GM12878 (cell line): ENCODE results near the gene DUSP18. TPM values are rescaled to one million over a fixed set of nuclear protein-coding genes. Genes with fewer than 3 reads are reported as not detected.
A peak's percentile ranks its signal among the peaks of the same experiment; 100 is the strongest.

ENCODE experiments used
- ATAC-seq: fragments of 200-7000 bp; cut with Tn5 transposase; 3 replicates; pipeline ENCODE4 v1.9.1; 2020; ENCODE audit warnings: mild to moderate bottlenecking, moderate library complexity
- BruUV-seq: library from RNA; stranded (reverse); fragments of 400-500 nt; replicated peaks from 2 replicates; lab custom pipeline; 2021; lab: Mats Ljungman, UMichigan
- CTCF ChIA-PET: fragments of 300-600 bp; sonication (Branson Sonifier 250); formaldehyde crosslinking; extraction: SDS; loops from one replicate; lab custom pipeline; 2021; ENCODE audit warnings: inconsistent platforms; lab: Yijun Ruan, JAX
- POLR2A ChIA-PET: fragments of 350-600 bp; formaldehyde crosslinking; extraction: SDS; loops from one replicate; lab custom pipeline; 2021; ENCODE audit warnings: inconsistent platforms; lab: Charles Lee
- RAD21 ChIA-PET: fragments of 300-600 bp; sonication (Branson Sonifier 250); formaldehyde crosslinking; loops from one replicate; lab custom pipeline; 2023; ENCODE audit warnings: antibody characterized with exemption; ENCODE audit not compliant: unreplicated experiment; lab: Charles Lee
- SMC1A ChIA-PET: fragments of 300-600 bp; sonication (Branson Sonifier 250); formaldehyde crosslinking; loops from one replicate; lab custom pipeline; 2023; ENCODE audit not compliant: unreplicated experiment, uncharacterized antibody; lab: Charles Lee
- DNase-seq: peaks from one replicate; pipeline ENCODE4 v3.0.0-alpha.2; 2011; ENCODE audit warnings: low read depth, low spot score
- FAIRE-seq: peaks from 3 replicates; lab custom pipeline; 2011; peaks lifted over from hg19 to GRCh38; lab: Jason Lieb, UNC
- H2AFZ ChIP-seq: 2 replicates; pipeline ENCODE4 v1.6.0; 2011; ENCODE audit warnings: low read depth, low read length, control low read depth; ENCODE audit not compliant: control insufficient read depth
- H3K27ac ChIP-seq: 2 replicates; pipeline ENCODE4 v1.5.1; 2011; ENCODE audit warnings: control low read depth; ENCODE audit not compliant: control insufficient read depth, insufficient read depth
- H3K27me3 ChIP-seq, 2 experiments: replicated peaks in 1 of 2; 2 replicates each; pipeline versions ENCODE4 v1.6.0 to v1.6.1; 2011; ENCODE audit warnings: low read length in 1 of 2; ENCODE audit not compliant: control insufficient read depth in 2 of 2, insufficient read depth in 2 of 2
- H3K36me3 ChIP-seq, 2 experiments: 2 replicates each; pipeline ENCODE4 v1.5.1; 2011; ENCODE audit warnings: low read length in 1 of 2; ENCODE audit not compliant: control insufficient read depth in 2 of 2, insufficient read depth in 2 of 2
- H3K4me1 ChIP-seq: 2 replicates; pipeline ENCODE4 v1.6.1; 2011; ENCODE audit warnings: mild to moderate bottlenecking, low read length, moderate library complexity, mixed read lengths; ENCODE audit not compliant: control insufficient read depth, insufficient read depth
- H3K4me2 ChIP-seq: 2 replicates; pipeline ENCODE4 v1.6.0; 2011; ENCODE audit warnings: control low read depth; ENCODE audit not compliant: control insufficient read depth, insufficient read depth
- H3K4me3 ChIP-seq: fragments of 200-600 bp; sonication (generic); 2 replicates; pipeline ENCODE4 v1.5.1; 2016
- H3K79me2 ChIP-seq: 2 replicates; pipeline ENCODE4 v1.6.0; 2011; ENCODE audit warnings: low read length; ENCODE audit not compliant: control insufficient read depth, insufficient read depth
- H3K9ac ChIP-seq: 2 replicates; pipeline ENCODE4 v1.8.0; 2011; ENCODE audit warnings: low read length, control low read depth, mixed read lengths; ENCODE audit not compliant: control insufficient read depth, insufficient read depth
- H3K9me3 ChIP-seq: replicated peaks from 3 replicates; pipeline ENCODE4 v1.5.1; 2011; ENCODE audit warnings: mild to moderate bottlenecking, low read length; ENCODE audit not compliant: control insufficient read depth, insufficient read depth
- H4K20me1 ChIP-seq: 2 replicates; pipeline ENCODE4 v1.6.0; 2011; ENCODE audit not compliant: control insufficient read depth, insufficient read depth
- MEF2B ChIP-seq: fragments of 450-650 bp; IDR thresholded peaks from 2 replicates; pipeline ENCODE4 v1.6.1; 2018; ENCODE audit warnings: mild to moderate bottlenecking, moderate library complexity; ENCODE audit not compliant: partially characterized antibody, poor library complexity, severe bottlenecking
- MXI1 ChIP-seq: fragments of 150-350 bp; IDR thresholded peaks from 2 replicates; pipeline ENCODE4 v1.6.1; 2011; ENCODE audit warnings: low read depth, mild to moderate bottlenecking, inconsistent platforms, low read length, improper control_type of control experiment
- MYC ChIP-seq: IDR thresholded peaks from 2 replicates; pipeline ENCODE4 v1.6.1; 2011; ENCODE audit warnings: mild to moderate bottlenecking, low read length, moderate library complexity, inconsistent platforms; ENCODE audit not compliant: insufficient read depth, insufficient replicate concordance, insufficient read length, severe bottlenecking
- PML ChIP-seq: IDR thresholded peaks from 2 replicates; pipeline ENCODE4 v1.6.1; 2012; ENCODE audit warnings: low read length, inconsistent platforms
- YBX1 ChIP-seq: fragments of 450-650 bp; IDR thresholded peaks from 2 replicates; pipeline ENCODE4 v1.6.1; 2016; ENCODE audit warnings: antibody characterized with exemption
- ZNF24 ChIP-seq: fragments of 450-650 bp; IDR thresholded peaks from 2 replicates; pipeline ENCODE4 v1.6.1; 2017; ENCODE audit warnings: antibody characterized with exemption, mild to moderate bottlenecking
- WGBS: methylation state at CpG from one replicate; pipeline ENCODE4 v1.1.6; 2016; ENCODE audit warnings: low lambda C conversion rate; ENCODE audit not compliant: insufficient replicate concordance, insufficient coverage; ENCODE audit errors: missing lambda C conversion rate; 5-methylcytosine and 5-hydroxymethylcytosine counted together
- in situ Hi-C: fragments of 300-500 bp; cut with MboI; formaldehyde crosslinking; loops from 9 replicates; pipeline ENCODE4 v1.14.3; 2018; ENCODE audit warnings: mixed read lengths
- intact Hi-C: fragments of 100-400 bp; cut with micrococcal nuclease; formaldehyde crosslinking; loops from one replicate; pipeline ENCODE4 v1.14.2; 2022; ENCODE audit not compliant: unreplicated experiment
- polyA plus RNA-seq, 11 experiments: library from polyadenylated mRNA; depleted of rRNA in 4 of 11; unstranded in 6 of 11; stranded (reverse) in 5 of 11; fragments of >200 nt; fragmentation: Nextera tagmentation in 4 of 11; fragmentation: Illumina TruSeq in 1 of 11; extraction: Ambion mirVana in 4 of 11; extraction: Trizol in 1 of 11; gene quantifications; 1 replicate in 1 of 11; 2 replicates in 10 of 11; pipeline versions ENCODE4 v1.2.1 to v1.2.3, GENCODE V29; 2011 to 2016; ENCODE audit warnings: inconsistent platforms in 2 of 11, missing spikeins in 2 of 11, low read depth in 1 of 11
- total RNA-seq, 4 experiments: library from RNA; depleted of rRNA in 3 of 4; stranded (reverse); fragments of >200 nt in 3 of 4; fragmentation: Illumina TruSeq in 1 of 4; extraction: Trizol in 1 of 4; gene quantifications; 2 replicates each; pipeline versions ENCODE4 v1.2.1 to v1.2.3, GENCODE V29; 2013 to 2021
- TF ChIP-seq, protein P1 (sequence below): fragments of 150-350 bp; IDR thresholded peaks from 2 replicates; pipeline ENCODE4 v1.6.1; 2016; ENCODE audit warnings: low read depth, low read length
- TF ChIP-seq, protein P2 (sequence below): fragments of 450-650 bp; IDR thresholded peaks from 2 replicates; pipeline ENCODE4 v1.6.1; 2016; ENCODE audit warnings: mild to moderate bottlenecking
- TF ChIP-seq, protein P3 (sequence below): IDR thresholded peaks from 2 replicates; pipeline ENCODE4 v1.6.1; 2012; ENCODE audit warnings: improper control_type of control experiment, low read depth, low read length; ENCODE audit not compliant: insufficient replicate concordance

Gene DUSP18
- total and polyA plus RNA-seq, 10 of the 15 experiments (the other 5 are each of a cell fraction or from before 2014, with no cell fraction given) = 1.9 to 11.9 (median 7.7) TPM

DNA sequence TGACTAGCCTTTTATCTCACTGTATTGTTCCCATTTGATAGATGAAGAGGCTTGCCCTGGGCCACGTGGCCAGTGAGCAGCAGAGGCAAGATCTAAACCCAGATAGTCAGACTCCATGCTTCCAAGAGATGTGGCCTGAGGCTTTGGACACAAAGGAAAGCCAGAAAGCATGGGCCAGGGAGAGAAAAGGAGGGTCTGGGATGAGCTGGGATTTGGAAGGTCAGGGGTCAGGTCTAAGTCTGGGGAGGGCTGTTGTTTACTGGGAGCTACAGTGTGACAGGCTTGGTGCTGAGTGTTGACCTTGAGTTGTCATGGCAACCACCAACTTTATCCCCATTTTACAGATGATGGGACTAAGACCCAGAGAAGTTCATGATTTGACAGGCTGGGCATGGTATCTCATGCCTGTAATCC, 30.0 kb downstream of the DUSP18 start (continued):
- TF ChIP-seq, protein P1, sequence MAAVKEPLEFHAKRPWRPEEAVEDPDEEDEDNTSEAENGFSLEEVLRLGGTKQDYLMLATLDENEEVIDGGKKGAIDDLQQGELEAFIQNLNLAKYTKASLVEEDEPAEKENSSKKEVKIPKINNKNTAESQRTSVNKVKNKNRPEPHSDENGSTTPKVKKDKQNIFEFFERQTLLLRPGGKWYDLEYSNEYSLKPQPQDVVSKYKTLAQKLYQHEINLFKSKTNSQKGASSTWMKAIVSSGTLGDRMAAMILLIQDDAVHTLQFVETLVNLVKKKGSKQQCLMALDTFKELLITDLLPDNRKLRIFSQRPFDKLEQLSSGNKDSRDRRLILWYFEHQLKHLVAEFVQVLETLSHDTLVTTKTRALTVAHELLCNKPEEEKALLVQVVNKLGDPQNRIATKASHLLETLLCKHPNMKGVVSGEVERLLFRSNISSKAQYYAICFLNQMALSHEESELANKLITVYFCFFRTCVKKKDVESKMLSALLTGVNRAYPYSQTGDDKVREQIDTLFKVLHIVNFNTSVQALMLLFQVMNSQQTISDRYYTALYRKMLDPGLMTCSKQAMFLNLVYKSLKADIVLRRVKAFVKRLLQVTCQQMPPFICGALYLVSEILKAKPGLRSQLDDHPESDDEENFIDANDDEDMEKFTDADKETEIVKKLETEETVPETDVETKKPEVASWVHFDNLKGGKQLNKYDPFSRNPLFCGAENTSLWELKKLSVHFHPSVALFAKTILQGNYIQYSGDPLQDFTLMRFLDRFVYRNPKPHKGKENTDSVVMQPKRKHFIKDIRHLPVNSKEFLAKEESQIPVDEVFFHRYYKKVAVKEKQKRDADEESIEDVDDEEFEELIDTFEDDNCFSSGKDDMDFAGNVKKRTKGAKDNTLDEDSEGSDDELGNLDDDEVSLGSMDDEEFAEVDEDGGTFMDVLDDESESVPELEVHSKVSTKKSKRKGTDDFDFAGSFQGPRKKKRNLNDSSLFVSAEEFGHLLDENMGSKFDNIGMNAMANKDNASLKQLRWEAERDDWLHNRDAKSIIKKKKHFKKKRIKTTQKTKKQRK = no peak
- TF ChIP-seq MYC (no peak), PML (no peak)

DNA sequence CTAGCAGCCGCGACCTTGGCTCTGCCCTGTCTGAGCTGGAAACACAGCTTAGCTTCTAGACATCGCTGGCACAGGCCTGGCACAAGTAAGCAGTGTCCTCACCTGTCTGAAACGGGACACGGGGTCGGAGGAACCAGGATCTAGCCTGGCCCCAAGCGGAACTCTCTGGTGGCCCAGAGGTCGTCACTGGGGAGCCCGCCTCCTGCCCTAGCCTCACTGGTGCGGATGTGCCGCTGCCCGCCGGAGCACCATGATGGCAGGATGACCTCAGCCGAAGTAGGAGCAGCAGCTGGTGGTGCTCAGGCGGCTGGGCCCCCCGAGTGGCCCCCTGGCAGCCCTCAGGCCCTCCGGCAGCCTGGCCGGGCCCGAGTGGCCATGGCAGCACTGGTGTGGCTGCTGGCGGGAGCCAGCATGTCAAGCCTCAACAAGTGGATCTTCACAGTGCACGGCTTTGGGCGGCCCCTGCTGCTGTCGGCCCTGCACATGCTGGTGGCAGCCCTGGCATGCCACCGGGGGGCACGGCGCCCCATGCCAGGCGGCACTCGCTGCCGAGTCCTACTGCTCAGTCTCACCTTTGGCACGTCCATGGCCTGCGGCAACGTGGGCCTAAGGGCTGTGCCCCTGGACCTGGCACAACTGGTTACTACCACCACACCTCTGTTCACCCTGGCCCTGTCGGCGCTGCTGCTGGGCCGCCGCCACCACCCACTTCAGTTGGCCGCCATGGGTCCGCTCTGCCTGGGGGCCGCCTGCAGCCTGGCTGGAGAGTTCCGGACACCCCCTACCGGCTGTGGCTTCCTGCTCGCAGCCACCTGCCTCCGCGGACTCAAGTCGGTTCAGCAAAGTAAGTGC, 31.2 kb downstream of the DUSP18 start:
- Histone ChIP-seq H2AFZ (peak overlapping the region; percentile 79), H3K36me3 (no peaks in the 10 kb centered on the region), H3K4me2 (peak overlapping the region; percentile 92), H3K9me3 (no peaks in the 10 kb centered on the region; the same call in 2 of the 3 replicates), H4K20me1 (no peaks in the 10 kb centered on the region), H3K27me3 (no peaks in the 10 kb centered on the region), H3K9ac (peak overlapping the region; percentile 80), H3K4me3 (peak overlapping the region; percentile 77), H3K27ac (peak overlapping the region; percentile 61; the same call in 1 of the 2 replicates), H3K79me2 (peaks cover 8% of the 10 kb centered on the region), H3K4me1 (peaks cover 4% of the 10 kb centered on the region; the same call in 1 of the 2 replicates)
- in situ Hi-C loops = loop anchor here (25.0 kb wide), 1 partner anchor 276 kb away; no protein-coding TSS in a partner anchor
- RAD21 ChIA-PET = interaction anchor here (1.1 to 4.3 kb wide), 11 partner anchors 13 to 449 kb away, joined by 3 to 165 read pairs (median 12); partner anchors contain the start of genes DUSP18 and TCN2
- no TSS peak for BruUV-seq
- SMC1A ChIA-PET = interaction anchor here (1.0 to 4.8 kb wide), 9 partner anchors 13 to 119 kb away, joined by 3 to 159 read pairs (median 6); partner anchors contain the start of gene DUSP18
- FAIRE-seq (no peak), ATAC-seq (peak; percentile 31), DNase-seq (no peak)
- POLR2A ChIA-PET = interaction anchor here (0.7 to 2.1 kb wide), 8 partner anchors 9 to 332 kb away, joined by 3 to 15 read pairs (median 5); partner anchors contain the start of genes MORC2 and TCN2
- intact Hi-C loops = loop anchor here (10.0 kb wide), 1 partner anchor 448 kb away; the partner anchor contains the start of gene SMTN
- CTCF ChIA-PET = interaction anchor here (0.7 to 4.5 kb wide), 17 partner anchors 13 to 471 kb away, joined by 3 to 243 read pairs (median 8); partner anchors contain the start of genes DUSP18, OSBP2, PES1 and SELENOM
- 41% methylated on average over 45 of the region's 45 CpGs for WGBS
- TF ChIP-seq, protein P2, sequence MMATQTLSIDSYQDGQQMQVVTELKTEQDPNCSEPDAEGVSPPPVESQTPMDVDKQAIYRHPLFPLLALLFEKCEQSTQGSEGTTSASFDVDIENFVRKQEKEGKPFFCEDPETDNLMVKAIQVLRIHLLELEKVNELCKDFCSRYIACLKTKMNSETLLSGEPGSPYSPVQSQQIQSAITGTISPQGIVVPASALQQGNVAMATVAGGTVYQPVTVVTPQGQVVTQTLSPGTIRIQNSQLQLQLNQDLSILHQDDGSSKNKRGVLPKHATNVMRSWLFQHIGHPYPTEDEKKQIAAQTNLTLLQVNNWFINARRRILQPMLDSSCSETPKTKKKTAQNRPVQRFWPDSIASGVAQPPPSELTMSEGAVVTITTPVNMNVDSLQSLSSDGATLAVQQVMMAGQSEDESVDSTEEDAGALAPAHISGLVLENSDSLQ = no peak
- TF ChIP-seq, protein P3, sequence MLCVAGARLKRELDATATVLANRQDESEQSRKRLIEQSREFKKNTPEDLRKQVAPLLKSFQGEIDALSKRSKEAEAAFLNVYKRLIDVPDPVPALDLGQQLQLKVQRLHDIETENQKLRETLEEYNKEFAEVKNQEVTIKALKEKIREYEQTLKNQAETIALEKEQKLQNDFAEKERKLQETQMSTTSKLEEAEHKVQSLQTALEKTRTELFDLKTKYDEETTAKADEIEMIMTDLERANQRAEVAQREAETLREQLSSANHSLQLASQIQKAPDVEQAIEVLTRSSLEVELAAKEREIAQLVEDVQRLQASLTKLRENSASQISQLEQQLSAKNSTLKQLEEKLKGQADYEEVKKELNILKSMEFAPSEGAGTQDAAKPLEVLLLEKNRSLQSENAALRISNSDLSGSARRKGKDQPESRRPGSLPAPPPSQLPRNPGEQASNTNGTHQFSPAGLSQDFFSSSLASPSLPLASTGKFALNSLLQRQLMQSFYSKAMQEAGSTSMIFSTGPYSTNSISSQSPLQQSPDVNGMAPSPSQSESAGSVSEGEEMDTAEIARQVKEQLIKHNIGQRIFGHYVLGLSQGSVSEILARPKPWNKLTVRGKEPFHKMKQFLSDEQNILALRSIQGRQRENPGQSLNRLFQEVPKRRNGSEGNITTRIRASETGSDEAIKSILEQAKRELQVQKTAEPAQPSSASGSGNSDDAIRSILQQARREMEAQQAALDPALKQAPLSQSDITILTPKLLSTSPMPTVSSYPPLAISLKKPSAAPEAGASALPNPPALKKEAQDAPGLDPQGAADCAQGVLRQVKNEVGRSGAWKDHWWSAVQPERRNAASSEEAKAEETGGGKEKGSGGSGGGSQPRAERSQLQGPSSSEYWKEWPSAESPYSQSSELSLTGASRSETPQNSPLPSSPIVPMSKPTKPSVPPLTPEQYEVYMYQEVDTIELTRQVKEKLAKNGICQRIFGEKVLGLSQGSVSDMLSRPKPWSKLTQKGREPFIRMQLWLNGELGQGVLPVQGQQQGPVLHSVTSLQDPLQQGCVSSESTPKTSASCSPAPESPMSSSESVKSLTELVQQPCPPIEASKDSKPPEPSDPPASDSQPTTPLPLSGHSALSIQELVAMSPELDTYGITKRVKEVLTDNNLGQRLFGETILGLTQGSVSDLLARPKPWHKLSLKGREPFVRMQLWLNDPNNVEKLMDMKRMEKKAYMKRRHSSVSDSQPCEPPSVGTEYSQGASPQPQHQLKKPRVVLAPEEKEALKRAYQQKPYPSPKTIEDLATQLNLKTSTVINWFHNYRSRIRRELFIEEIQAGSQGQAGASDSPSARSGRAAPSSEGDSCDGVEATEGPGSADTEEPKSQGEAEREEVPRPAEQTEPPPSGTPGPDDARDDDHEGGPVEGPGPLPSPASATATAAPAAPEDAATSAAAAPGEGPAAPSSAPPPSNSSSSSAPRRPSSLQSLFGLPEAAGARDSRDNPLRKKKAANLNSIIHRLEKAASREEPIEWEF = no peak
- TF ChIP-seq YBX1 (no peak), MEF2B (no peak), MXI1 (no peak), ZNF24 (no peak)
